Kidney (tissue), 14 donors: ENCODE results near the gene NES. TPM values are rescaled to one million over a fixed set of nuclear protein-coding genes. Genes with fewer than 3 reads are reported as not detected.

Experiments
- DNase-seq, 5 donors: peaks; one replicate each; pipeline ENCODE4 v3.0.0-alpha.2; 2013 to 2020
- FAIRE-seq: peaks from 2 replicates; lab custom pipeline; 2012; peaks lifted over from hg19 to GRCh38; lab: Jason Lieb, UNC
- H3K27ac ChIP-seq, 2 donors: one replicate each; pipeline ENCODE4 v1.7.0; 2013; ENCODE audit warnings: low read depth in 2 of 2, low read length in 2 of 2, inconsistent platforms in 1 of 2
- H3K27me3 ChIP-seq: one replicate; pipeline ENCODE4 v1.7.1; 2013; ENCODE audit warnings: low read length, inconsistent platforms; ENCODE audit not compliant: control insufficient read depth, insufficient read depth
- H3K36me3 ChIP-seq, 3 donors: one replicate each; pipeline versions ENCODE4 v1.7.0 to v1.7.1; 2013; ENCODE audit warnings: low read length in 3 of 3, control low read depth in 1 of 3, inconsistent platforms in 1 of 3; ENCODE audit not compliant: insufficient read depth in 3 of 3, control insufficient read depth in 2 of 3
- H3K4me1 ChIP-seq, 3 donors: one replicate each; pipeline versions ENCODE4 v1.7.0 to v1.7.1; 2013; ENCODE audit warnings: low read length in 3 of 3, inconsistent platforms in 1 of 3, low read depth in 1 of 3; ENCODE audit not compliant: control insufficient read depth in 2 of 3, insufficient read depth in 2 of 3
- H3K4me3 ChIP-seq, 3 donors: one replicate each; pipeline versions ENCODE4 v1.7.0 to v1.8.1; 2013; ENCODE audit warnings: low read length in 3 of 3, control low read depth in 1 of 3, inconsistent platforms in 1 of 3
- H3K9ac ChIP-seq, 3 donors: one replicate each; pipeline versions ENCODE4 v1.7.0 to v1.7.1; 2013; ENCODE audit warnings: low read length in 3 of 3, control low read depth in 1 of 3, inconsistent platforms in 1 of 3
- H3K9me3 ChIP-seq, 3 donors: one replicate each; pipeline versions ENCODE4 v1.7.0 to v1.7.1; 2013; ENCODE audit warnings: low read length in 3 of 3, control low read depth in 1 of 3, inconsistent platforms in 1 of 3; ENCODE audit not compliant: control insufficient read depth in 2 of 3, insufficient read depth in 1 of 3
- intact Hi-C: fragments of 100-400 bp; cut with DNase I; formaldehyde crosslinking; loops from one replicate; pipeline ENCODE4 v1.11.1; 2022
- polyA plus RNA-seq: library from polyadenylated mRNA; stranded (reverse); fragments of 350-450 nt; fragmentation: Illumina TruSeq; extraction: RNeasy Lipid Tissue Mini Kit (QIAGEN cat#74804); gene quantifications from one replicate; pipeline ENCODE4 v1.2.3, GENCODE V29; 2014; ENCODE audit warnings: low read depth, low replicate concordance; ENCODE audit not compliant: insufficient read depth
- total RNA-seq: library from RNA; stranded (reverse); fragmentation: NEBNext Ultra II Directional; extraction: Animal tissue kit (Norgen Biotek cat#: 25700); gene quantifications from one replicate; pipeline ENCODE4 v1.2.1, GENCODE V29; 2021
- TF ChIP-seq, protein P1 (sequence below): IDR thresholded peaks from 3 replicates; pipeline ENCODE4 v1.5.1; 2012; ENCODE audit warnings: mild to moderate bottlenecking, moderate library complexity, borderline replicate concordance; ENCODE audit not compliant: insufficient read depth; ENCODE audit errors: extremely low read depth
- donor health status: control.
- donor health status: control.
- donor health status: control.
- donor health status: control.
- donor health status: control.
- donor health status: DM: yes; HTN: yes; CAD: no.
- donor health status: Normal renal cell carcinoma (clear cell type).

The NES gene
- total and polyA plus RNA-seq, 2 donors from 2014 or later: 44.3 to 50.7 TPM

DNA sequence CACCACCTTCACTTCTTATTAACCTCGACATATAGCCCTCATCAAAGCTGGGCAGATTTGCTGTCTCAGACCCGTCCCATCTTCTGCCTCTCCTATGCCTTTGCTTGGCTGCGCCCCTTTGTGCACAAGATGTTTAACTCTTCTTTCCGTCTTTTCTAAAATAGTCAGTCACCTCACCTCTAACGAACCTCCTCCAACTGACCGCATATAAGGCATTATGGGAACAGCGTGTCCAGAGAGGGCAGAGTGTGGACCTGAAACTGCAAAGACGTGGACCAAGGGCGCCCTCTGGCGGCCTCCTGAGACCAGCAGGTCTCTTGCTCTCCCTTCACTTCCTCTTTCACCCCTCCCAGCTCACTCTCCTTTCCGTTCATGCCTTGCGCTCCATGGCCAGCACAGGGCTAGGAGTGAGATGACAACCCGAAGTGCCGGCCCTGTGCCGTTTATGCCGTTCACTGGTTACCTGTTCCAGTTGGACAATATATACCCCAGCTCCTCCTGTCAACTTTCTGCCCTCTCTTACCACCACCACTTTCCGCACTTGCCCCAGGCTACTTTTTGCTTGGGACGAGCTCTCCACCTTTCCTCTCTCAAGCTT, 48.6 kb upstream of the NES start:
- intact Hi-C loops: no loop called here
- Histone ChIP-seq H3K4me3 (peak overlapping the region; percentile 43 to 61 (median 46)), H3K27ac (no peak overlapping the region), H3K9me3 (no peaks in the 10 kb centered on the region), H3K9ac (peak overlapping the region; percentile 4 to 63 (median 28)), H3K4me1 (peaks cover 9 to 29% (median 22%) of the 10 kb centered on the region in 3 donors), H3K27me3 (no peaks in the 10 kb centered on the region), H3K36me3 (peaks cover 0 to 25% (median 18%) of the 10 kb centered on the region in 3 donors)
- TF ChIP-seq, protein P1, sequence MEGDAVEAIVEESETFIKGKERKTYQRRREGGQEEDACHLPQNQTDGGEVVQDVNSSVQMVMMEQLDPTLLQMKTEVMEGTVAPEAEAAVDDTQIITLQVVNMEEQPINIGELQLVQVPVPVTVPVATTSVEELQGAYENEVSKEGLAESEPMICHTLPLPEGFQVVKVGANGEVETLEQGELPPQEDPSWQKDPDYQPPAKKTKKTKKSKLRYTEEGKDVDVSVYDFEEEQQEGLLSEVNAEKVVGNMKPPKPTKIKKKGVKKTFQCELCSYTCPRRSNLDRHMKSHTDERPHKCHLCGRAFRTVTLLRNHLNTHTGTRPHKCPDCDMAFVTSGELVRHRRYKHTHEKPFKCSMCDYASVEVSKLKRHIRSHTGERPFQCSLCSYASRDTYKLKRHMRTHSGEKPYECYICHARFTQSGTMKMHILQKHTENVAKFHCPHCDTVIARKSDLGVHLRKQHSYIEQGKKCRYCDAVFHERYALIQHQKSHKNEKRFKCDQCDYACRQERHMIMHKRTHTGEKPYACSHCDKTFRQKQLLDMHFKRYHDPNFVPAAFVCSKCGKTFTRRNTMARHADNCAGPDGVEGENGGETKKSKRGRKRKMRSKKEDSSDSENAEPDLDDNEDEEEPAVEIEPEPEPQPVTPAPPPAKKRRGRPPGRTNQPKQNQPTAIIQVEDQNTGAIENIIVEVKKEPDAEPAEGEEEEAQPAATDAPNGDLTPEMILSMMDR: peak; percentile 77
- DNase-seq: peak; percentile 90 to 95 (median 92)
- FAIRE-seq: no peak

DNA sequence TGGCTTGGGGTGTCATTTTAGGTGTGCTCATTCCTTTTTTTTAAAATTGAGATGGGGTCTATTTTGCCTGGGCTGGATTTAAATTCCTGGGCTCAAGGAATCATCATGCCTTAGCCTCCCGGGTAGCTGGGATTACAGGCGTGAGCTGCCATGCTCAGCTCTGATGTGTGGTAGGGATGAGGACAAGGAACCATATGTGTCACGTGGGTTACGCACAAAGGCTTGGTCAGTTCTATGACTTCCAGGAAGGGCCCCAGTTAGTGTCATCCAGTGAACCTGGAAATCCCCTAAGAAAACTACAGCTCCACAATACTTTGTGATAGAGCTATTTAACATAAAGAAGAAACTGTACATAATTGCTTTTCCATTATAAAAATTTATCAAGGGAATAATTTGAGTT, 44.3 kb upstream of the NES start:
- no peak for FAIRE-seq
- Histone ChIP-seq H3K4me3 (no peak overlapping the region), H3K9me3 (no peaks in the 10 kb centered on the region), H3K36me3 (peaks cover 0 to 30% (median 20%) of the 10 kb centered on the region in 3 donors), H3K27me3 (no peaks in the 10 kb centered on the region), H3K9ac (no peak overlapping the region), H3K4me1 (peaks cover 3 to 15% (median 6%) of the 10 kb centered on the region in 3 donors), H3K27ac (no peak overlapping the region)
- intact Hi-C loops: no loop called here
- no peak for DNase-seq
- TF ChIP-seq, protein P1: no peak

DNA sequence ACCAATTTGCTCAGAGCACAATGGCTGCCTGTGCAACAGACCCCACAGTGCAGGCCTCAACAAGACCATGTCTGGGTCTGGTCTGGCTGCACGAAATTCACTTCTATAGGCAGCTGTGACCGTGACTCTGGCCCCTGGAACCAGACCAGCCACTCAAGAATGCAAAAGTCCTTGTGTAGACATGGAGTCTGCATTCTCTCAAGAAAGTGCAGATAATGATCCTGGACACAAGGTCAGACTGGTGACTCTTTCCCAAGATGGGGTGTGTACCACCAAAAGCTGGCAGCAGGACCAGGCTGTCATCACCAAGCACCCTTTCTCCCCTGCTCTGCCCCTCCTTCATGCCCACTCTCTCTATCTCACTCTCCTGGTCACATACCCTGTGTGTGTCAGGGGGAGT, 43.9 kb upstream of the NES start:
- peaks cover 1 to 11% (median 6%) of the 10 kb centered on the region in 3 donors for H3K4me1 ChIP-seq
- TF ChIP-seq, protein P1: no peak
- H3K9ac ChIP-seq: no peak overlapping the region
- H3K27me3 ChIP-seq: no peaks in the 10 kb centered on the region
- intact Hi-C loops: no loop called here
- peaks cover 0 to 30% (median 20%) of the 10 kb centered on the region in 3 donors for H3K36me3 ChIP-seq
- no peak for FAIRE-seq
- H3K27ac ChIP-seq: no peak overlapping the region
- H3K9me3 ChIP-seq: no peaks in the 10 kb centered on the region
- DNase-seq: no peak
- H3K4me3 ChIP-seq: no peak overlapping the region
